Endothelial cell of umbilical vein (primary cell): ENCODE data around the gene BCL10.

Source experiments
- CTCF ChIP-seq, 2 donors: IDR thresholded peaks; 1 replicate in 1 of 2; 2 replicates in 1 of 2; pipeline ENCODE4 v1.5.1; 2011; ENCODE audit warnings: low read length in 2 of 2, mild to moderate bottlenecking in 2 of 2, moderate library complexity in 2 of 2, control low read depth in 1 of 2, inconsistent platforms in 1 of 2, low read depth in 1 of 2; ENCODE audit not compliant: insufficient read depth in 1 of 2; ENCODE audit errors: extremely low read depth in 1 of 2
- EZH2 ChIP-seq: IDR thresholded peaks from 2 replicates; pipeline ENCODE4 v1.6.1; 2012; ENCODE audit warnings: borderline replicate concordance, low read depth, mild to moderate bottlenecking, moderate library complexity, low read length, inconsistent platforms; ENCODE audit not compliant: severe bottlenecking
- GATA2 ChIP-seq: IDR thresholded peaks from 2 replicates; pipeline ENCODE4 v1.7.0; 2011; ENCODE audit warnings: low read depth, mild to moderate bottlenecking, moderate library complexity, mixed read lengths, low read length; ENCODE audit not compliant: insufficient read length, insufficient read depth
- POLR2A ChIP-seq: IDR thresholded peaks from 2 replicates; pipeline ENCODE4 v1.6.1; 2012; ENCODE audit warnings: low read depth, mild to moderate bottlenecking, control low read depth, low read length
- POLR2AphosphoS5 ChIP-seq: IDR thresholded peaks from 2 replicates; pipeline ENCODE4 v1.6.1; 2012; ENCODE audit warnings: low read depth, mild to moderate bottlenecking, control low read depth, low read length, moderate library complexity; ENCODE audit not compliant: insufficient read depth

- TF ChIP-seq CTCF (IDR thresholded peaks at IDR 0.05; ENCODE audit: extremely low read depth in 1 of 2, insufficient read depth in 1 of 2, low read depth in 1 of 2, low read length in 2 of 2), result no peak
- TF ChIP-seq POLR2A, result no peak
- TF ChIP-seq POLR2AphosphoS5, result no peak
- TF ChIP-seq GATA2, result no peak
- no peak for TF ChIP-seq EZH2
These were observed 43.1 kb upstream of the BCL10 start for GRCh38 chr1:85319491-85319890.
